Lower lobe of right lung (tissue), 2 donors: ENCODE measurements around the gene HSP90AB1. TPM values are rescaled to one million over a fixed set of nuclear protein-coding genes. Genes with fewer than 3 reads are reported as not detected.

Source experiments
- ATAC-seq, 2 donors: fragments of 200-7000 bp; cut with Tn5 transposase; one replicate each; pipeline ENCODE4 v1.9.1; 2020 to 2022; ENCODE audit warnings: mild to moderate bottlenecking in 2 of 2, moderate library complexity in 2 of 2
- DNase-seq: peaks from one replicate; pipeline ENCODE4 v3.0.0-alpha.2; 2020
- H3K27ac ChIP-seq: fragments of 200-600 bp; one replicate; pipeline ENCODE4 v1.8.0; 2022
- H3K27me3 ChIP-seq: fragments of 200-600 bp; one replicate; pipeline ENCODE4 v1.8.0; 2022; ENCODE audit warnings: low read depth
- H3K36me3 ChIP-seq: fragments of 200-600 bp; one replicate; pipeline ENCODE4 v1.8.0; 2022; ENCODE audit warnings: mild to moderate bottlenecking
- H3K4me1 ChIP-seq: fragments of 200-600 bp; one replicate; pipeline ENCODE4 v1.8.0; 2022
- H3K4me3 ChIP-seq: fragments of 200-600 bp; one replicate; pipeline ENCODE4 v1.8.0; 2022; ENCODE audit warnings: mild to moderate bottlenecking
- H3K9me3 ChIP-seq: fragments of 200-600 bp; one replicate; pipeline ENCODE4 v1.8.0; 2022
- intact Hi-C: fragments of 100-400 bp; cut with DNase I; formaldehyde crosslinking; loops from one replicate; pipeline ENCODE4 v1.11.0; 2022
- total RNA-seq: library from RNA; stranded (reverse); fragmentation: NEBNext Ultra II Directional; extraction: Animal tissue kit (Norgen Biotek cat#: 25700); gene quantifications from one replicate; pipeline ENCODE4 v1.2.1, GENCODE V29; 2021
- TF ChIP-seq, protein P1 (sequence below): fragments of 200-600 bp; IDR thresholded peaks from one replicate; pipeline ENCODE4 v1.8.0; 2022; ENCODE audit warnings: antibody characterized with exemption, mild to moderate bottlenecking
- donor health status: DM: no; HTN: yes; CAD: no; lungs with severe emphysema.

The HSP90AB1 gene
- total RNA-seq, 1 donor from 2014 or later, result 680 TPM

DNA sequence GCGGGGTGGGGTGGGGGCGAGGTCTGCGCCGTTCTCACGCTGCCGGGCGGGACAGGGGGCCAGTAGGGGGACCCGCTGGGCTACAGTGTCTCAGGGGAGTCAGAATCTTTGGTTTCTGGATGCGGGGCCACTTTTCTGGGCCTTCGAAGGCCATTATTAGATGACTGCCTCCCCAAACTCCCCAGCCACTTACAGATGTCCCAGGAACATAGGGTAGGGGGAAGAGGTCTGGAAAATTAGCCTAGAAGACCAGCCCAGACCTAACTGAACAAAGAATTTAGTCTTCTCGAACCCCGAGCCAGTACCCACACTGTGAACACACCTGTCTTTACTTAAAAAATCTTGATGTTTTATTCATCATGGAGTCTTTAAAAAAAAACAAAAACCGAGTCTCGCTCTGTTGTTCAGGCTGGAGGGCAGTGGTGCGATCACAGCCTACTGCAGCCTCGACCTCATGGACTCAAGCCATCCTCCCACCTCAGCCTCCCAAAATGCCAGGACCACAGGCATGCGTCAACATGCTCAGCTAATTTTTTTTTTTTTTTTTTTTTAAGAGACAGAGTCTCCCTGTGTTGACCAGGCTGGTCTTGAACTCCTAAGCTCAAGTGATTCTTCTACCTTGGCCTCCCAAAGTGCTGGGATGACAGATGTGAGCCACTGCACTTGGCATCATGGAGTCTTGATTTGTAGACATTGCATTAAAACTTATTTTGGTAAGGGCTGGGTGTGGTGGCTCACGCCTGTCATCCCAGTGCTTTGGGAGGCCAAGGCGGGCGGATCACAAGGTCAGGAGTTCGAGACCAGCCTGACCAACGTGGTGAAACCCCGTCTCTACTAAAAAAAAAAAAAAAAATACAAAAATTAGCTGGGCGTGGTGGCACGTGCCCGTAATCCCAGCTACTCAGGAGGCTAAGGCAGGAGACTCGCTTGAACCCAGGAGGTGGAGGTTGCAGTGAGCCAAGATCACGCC, 26.8 kb upstream of the HSP90AB1 start:
- H3K4me1 ChIP-seq, result peaks cover 76% of the 10 kb centered on the region
- no peak for ATAC-seq
- no peaks in the 10 kb centered on the region for H3K36me3 ChIP-seq
- peak overlapping the region; percentile 80 for H3K27ac ChIP-seq
- H3K4me3 ChIP-seq, result peak overlapping the region; percentile 59
- DNase-seq, result no peak
- intact Hi-C loops, result no loop called here
- TF ChIP-seq, protein P1, sequence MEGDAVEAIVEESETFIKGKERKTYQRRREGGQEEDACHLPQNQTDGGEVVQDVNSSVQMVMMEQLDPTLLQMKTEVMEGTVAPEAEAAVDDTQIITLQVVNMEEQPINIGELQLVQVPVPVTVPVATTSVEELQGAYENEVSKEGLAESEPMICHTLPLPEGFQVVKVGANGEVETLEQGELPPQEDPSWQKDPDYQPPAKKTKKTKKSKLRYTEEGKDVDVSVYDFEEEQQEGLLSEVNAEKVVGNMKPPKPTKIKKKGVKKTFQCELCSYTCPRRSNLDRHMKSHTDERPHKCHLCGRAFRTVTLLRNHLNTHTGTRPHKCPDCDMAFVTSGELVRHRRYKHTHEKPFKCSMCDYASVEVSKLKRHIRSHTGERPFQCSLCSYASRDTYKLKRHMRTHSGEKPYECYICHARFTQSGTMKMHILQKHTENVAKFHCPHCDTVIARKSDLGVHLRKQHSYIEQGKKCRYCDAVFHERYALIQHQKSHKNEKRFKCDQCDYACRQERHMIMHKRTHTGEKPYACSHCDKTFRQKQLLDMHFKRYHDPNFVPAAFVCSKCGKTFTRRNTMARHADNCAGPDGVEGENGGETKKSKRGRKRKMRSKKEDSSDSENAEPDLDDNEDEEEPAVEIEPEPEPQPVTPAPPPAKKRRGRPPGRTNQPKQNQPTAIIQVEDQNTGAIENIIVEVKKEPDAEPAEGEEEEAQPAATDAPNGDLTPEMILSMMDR, result no peak
- H3K9me3 ChIP-seq, result no peaks in the 10 kb centered on the region
- H3K27me3 ChIP-seq, result no peaks in the 10 kb centered on the region

- DNase-seq (no peak), ATAC-seq (no peak)
- H3K27ac ChIP-seq, result peak overlapping the region; percentile 80
- H3K9me3 ChIP-seq, result no peaks in the 10 kb centered on the region
- no peaks in the 10 kb centered on the region for H3K27me3 ChIP-seq
- H3K4me1 ChIP-seq, result peaks cover 81% of the 10 kb centered on the region
- TF ChIP-seq, protein P1, result no peak
- no peaks in the 10 kb centered on the region for H3K36me3 ChIP-seq
- H3K4me3 ChIP-seq, result peak overlapping the region; percentile 11
- intact Hi-C loops, result no loop called here
Measured at GRCh38 chr6:44220913-44221290, 26.0 kb upstream of the HSP90AB1 start.

GRCh38 chr6:44221291-44221960, 25.5 kb upstream of the HSP90AB1 start:
- peak; percentile 72 to 81 for ATAC-seq
- Histone ChIP-seq H3K27ac (peak overlapping the region; percentile 80), H3K27me3 (no peaks in the 10 kb centered on the region), H3K4me1 (peaks cover 86% of the 10 kb centered on the region), H3K36me3 (no peaks in the 10 kb centered on the region), H3K4me3 (peak overlapping the region; percentile 11), H3K9me3 (no peaks in the 10 kb centered on the region)
- peak; percentile 92 for DNase-seq
- TF ChIP-seq, protein P1, result peak; percentile 84
- intact Hi-C loops, result no loop called here

- TF ChIP-seq, protein P1, result no peak
- DNase-seq, result no peak
- H3K27ac ChIP-seq, result peak overlapping the region; percentile 80
- no peaks in the 10 kb centered on the region for H3K9me3 ChIP-seq
- no peaks in the 10 kb centered on the region for H3K36me3 ChIP-seq
- peak overlapping the region; percentile 11 for H3K4me3 ChIP-seq
- no peak for ATAC-seq
- peaks cover 85% of the 10 kb centered on the region for H3K4me1 ChIP-seq
- no peaks in the 10 kb centered on the region for H3K27me3 ChIP-seq
- intact Hi-C loops, result no loop called here
Measured at GRCh38 chr6:44221961-44222335, 25.0 kb upstream of the HSP90AB1 start.

DNA sequence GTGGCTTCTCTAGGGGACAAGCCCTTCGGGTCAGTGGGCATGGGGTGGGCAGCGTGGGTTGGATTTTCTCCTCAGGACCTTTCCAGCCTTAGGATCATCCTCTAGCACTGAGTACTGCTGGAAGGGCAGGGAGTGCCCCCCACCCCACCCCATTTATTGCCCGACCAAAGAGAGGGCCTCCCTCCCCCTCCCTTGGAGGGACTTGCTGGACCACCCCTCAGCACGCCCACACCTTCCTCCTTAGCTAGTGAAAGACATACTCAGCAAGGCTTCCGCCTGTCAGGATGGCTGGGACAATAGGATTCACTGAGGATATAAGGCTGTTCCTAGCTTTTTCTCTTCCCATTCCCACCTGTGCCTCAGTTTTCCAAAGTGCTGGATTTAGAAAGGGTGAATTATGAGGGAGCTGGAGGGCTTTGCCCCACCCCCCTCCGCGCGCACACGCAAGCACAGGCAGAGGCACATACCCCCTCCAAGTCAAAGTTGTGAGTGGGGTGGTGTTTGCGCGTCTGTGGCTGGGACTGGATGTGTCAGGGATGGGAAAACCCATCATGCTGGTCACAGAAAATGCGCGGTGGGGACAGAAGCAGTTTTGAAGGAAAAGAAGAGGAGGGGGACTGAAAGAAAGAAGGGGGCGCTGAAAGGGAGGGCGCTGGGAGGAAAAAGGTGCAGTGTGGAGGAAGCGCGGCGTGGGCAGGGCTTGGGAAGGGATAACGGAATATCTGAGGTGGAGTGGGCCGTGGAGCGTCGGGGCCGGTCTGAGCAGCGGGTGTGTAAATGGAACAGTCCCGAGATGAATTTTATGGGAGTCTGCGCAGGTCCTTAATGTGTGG, 24.2 kb upstream of the HSP90AB1 start:
- ATAC-seq (no peak), DNase-seq (no peak)
- no peaks in the 10 kb centered on the region for H3K27me3 ChIP-seq
- H3K4me1 ChIP-seq, result peaks cover 77% of the 10 kb centered on the region
- H3K36me3 ChIP-seq, result no peaks in the 10 kb centered on the region
- TF ChIP-seq, protein P1, result no peak
- H3K9me3 ChIP-seq, result no peaks in the 10 kb centered on the region
- H3K27ac ChIP-seq, result peak overlapping the region; percentile 80
- intact Hi-C loops, result no loop called here
- H3K4me3 ChIP-seq, result peak overlapping the region; percentile 80
